H1 (cell line): ENCODE results near the gene LBX1. TPM values are rescaled to one million over a fixed set of nuclear protein-coding genes. Genes with fewer than 3 reads are reported as not detected.

Experiments used
- CTCF ChIA-PET: fragments of 300-600 bp; sonication (Branson Sonifier 250); formaldehyde crosslinking; loops from one replicate; lab custom pipeline; 2021; ENCODE audit not compliant: partially characterized antibody; lab: Charles Lee
- POLR2A ChIA-PET: fragments of 300-600 bp; sonication (Branson Sonifier 250); formaldehyde crosslinking; loops from one replicate; lab custom pipeline; 2021; ENCODE audit warnings: inconsistent platforms; ENCODE audit not compliant: partially characterized antibody; lab: Charles Lee
- DNase-seq, 2 experiments: peaks; one replicate each; pipeline versions ENCODE4 v3.0.0 to v3.0.0-alpha.2; 2010 to 2022; ENCODE audit warnings: low spot score in 2 of 2, low read depth in 1 of 2, mixed read lengths in 1 of 2
- FAIRE-seq: peaks from 2 replicates; lab custom pipeline; 2011; peaks lifted over from hg19 to GRCh38; lab: Jason Lieb, UNC
- H2AFZ ChIP-seq: 2 replicates; pipeline ENCODE4 v1.8.1; 2012; ENCODE audit warnings: low read length, inconsistent platforms
- H2AK5ac ChIP-seq: 2 replicates; pipeline ENCODE4 v1.6.1; 2013; ENCODE audit warnings: low read depth, low read length
- H2BK120ac ChIP-seq: replicated peaks from 2 replicates; pipeline ENCODE3; 2013; ENCODE audit warnings: low read depth, low read length, inconsistent platforms
- H2BK12ac ChIP-seq: 2 replicates; pipeline ENCODE4 v1.6.1; 2013; ENCODE audit warnings: low read depth, low read length
- H2BK15ac ChIP-seq: 2 replicates; pipeline ENCODE4 v1.6.1; 2013; ENCODE audit warnings: low read length
- H2BK20ac ChIP-seq: 2 replicates; pipeline ENCODE4 v1.6.1; 2013; ENCODE audit warnings: low read length
- H2BK5ac ChIP-seq: 2 replicates; pipeline ENCODE4 v1.6.1; 2013; ENCODE audit warnings: low read depth, low read length
- H3K14ac ChIP-seq: 2 replicates; pipeline ENCODE4 v1.6.1; 2013; ENCODE audit warnings: inconsistent platforms; ENCODE audit not compliant: insufficient read length
- H3K18ac ChIP-seq: 2 replicates; pipeline ENCODE4 v1.6.1; 2013; ENCODE audit warnings: low read length; ENCODE audit errors: extremely low read depth
- H3K23ac ChIP-seq: 2 replicates; pipeline ENCODE4 v1.6.1; 2013; ENCODE audit warnings: inconsistent platforms; ENCODE audit not compliant: insufficient read length
- H3K23me2 ChIP-seq: 2 replicates; pipeline ENCODE4 v1.6.1; 2013; ENCODE audit warnings: low read depth, low read length
- H3K27ac ChIP-seq: 2 replicates; pipeline ENCODE4 v1.6.1; 2011; ENCODE audit warnings: low read depth, low read length, inconsistent platforms
- H3K27me3 ChIP-seq, 4 experiments: replicated peaks in 1 of 4; 1 replicate in 1 of 4; 2 replicates in 3 of 4; pipeline versions ENCODE4 v1.6.1 to v1.8.1; 2011 to 2013; ENCODE audit warnings: low read length in 3 of 4, mild to moderate bottlenecking in 3 of 4, inconsistent platforms in 2 of 4, mixed read lengths in 2 of 4, moderate library complexity in 1 of 4; ENCODE audit not compliant: control insufficient read depth in 3 of 4, insufficient read depth in 3 of 4; ENCODE audit errors: extremely low read depth in 1 of 4
- H3K36me3 ChIP-seq, 4 experiments: 2 replicates each; pipeline versions ENCODE4 v1.6.1 to v1.8.1; 2011 to 2013; ENCODE audit warnings: mild to moderate bottlenecking in 4 of 4, low read length in 3 of 4, moderate library complexity in 2 of 4, control low read depth in 1 of 4, inconsistent platforms in 1 of 4; ENCODE audit not compliant: insufficient read depth in 4 of 4, control insufficient read depth in 2 of 4
- H3K4ac ChIP-seq: replicated peaks from 2 replicates; pipeline ENCODE3; 2013; ENCODE audit warnings: low read length, low read depth, mixed read lengths, inconsistent platforms; ENCODE audit not compliant: insufficient read length
- H3K4me1 ChIP-seq, 4 experiments: replicated peaks in 1 of 4; 1 replicate in 1 of 4; 2 replicates in 3 of 4; pipeline versions ENCODE4 v1.6.1 to v1.8.1; 2011 to 2013; ENCODE audit warnings: low read length in 3 of 4, inconsistent platforms in 2 of 4, mixed read lengths in 1 of 4; ENCODE audit not compliant: insufficient read depth in 4 of 4, control insufficient read depth in 3 of 4
- H3K4me2 ChIP-seq, 2 experiments: 2 replicates each; pipeline versions ENCODE4 v1.6.1 to v1.8.1; 2011 to 2013; ENCODE audit warnings: low read depth in 2 of 2, low read length in 2 of 2, control low read depth in 1 of 2, inconsistent platforms in 1 of 2, mild to moderate bottlenecking in 1 of 2; ENCODE audit not compliant: insufficient read depth in 1 of 2
- H3K4me3 ChIP-seq, 4 experiments: fragments of 200-600, 300-600 bp in 1 of 4; sonication (generic), shearing (Covaris generic), sonication (Bioruptor Twin) in 1 of 4; 2 replicates each; pipeline versions ENCODE4 v1.5.1 to v1.8.1; 2011 to 2016; ENCODE audit warnings: low read length in 4 of 4, low read depth in 3 of 4, control low read depth in 2 of 4, inconsistent platforms in 2 of 4, mild to moderate bottlenecking in 2 of 4, mixed read lengths in 1 of 4, moderate library complexity in 1 of 4; ENCODE audit not compliant: insufficient read depth in 2 of 4; ENCODE audit errors: extremely low read depth in 1 of 4
- H3K56ac ChIP-seq: replicated peaks from 2 replicates; pipeline ENCODE3; 2013; ENCODE audit warnings: low read depth, mild to moderate bottlenecking, mixed read lengths, low read length, inconsistent platforms; ENCODE audit not compliant: insufficient read length
- H3K79me1 ChIP-seq: 2 replicates; pipeline ENCODE4 v1.6.1; 2013; ENCODE audit warnings: low read depth, low read length, control low read depth
- H3K79me2 ChIP-seq, 2 experiments: 2 replicates each; pipeline versions ENCODE4 v1.6.1 to v1.8.1; 2012 to 2013; ENCODE audit warnings: low read length in 2 of 2, mild to moderate bottlenecking in 2 of 2, inconsistent platforms in 1 of 2; ENCODE audit not compliant: insufficient read depth in 2 of 2, control insufficient read depth in 1 of 2
- H3K9ac ChIP-seq, 4 experiments: replicated peaks in 1 of 4; 1 replicate in 1 of 4; 2 replicates in 3 of 4; pipeline versions ENCODE4 v1.6.1 to v1.8.1; 2011 to 2013; ENCODE audit warnings: low read depth in 3 of 4, low read length in 3 of 4, control low read depth in 2 of 4, mild to moderate bottlenecking in 2 of 4, moderate library complexity in 2 of 4, inconsistent platforms in 1 of 4; ENCODE audit errors: extremely low read depth in 1 of 4
- H3K9me3 ChIP-seq, 2 experiments: 2 replicates each; pipeline versions ENCODE4 v1.6.1 to v1.8.1; 2012 to 2013; ENCODE audit warnings: mild to moderate bottlenecking in 2 of 2, moderate library complexity in 2 of 2, control low read depth in 1 of 2, inconsistent platforms in 1 of 2, low read depth in 1 of 2, low read length in 1 of 2, mixed read lengths in 1 of 2; ENCODE audit not compliant: insufficient read depth in 2 of 2
- H4K20me1 ChIP-seq, 2 experiments: replicated peaks in 1 of 2; 2 replicates each; pipeline versions ENCODE3 to v1.8.1; 2011 to 2013; ENCODE audit warnings: inconsistent platforms in 2 of 2, low read length in 2 of 2, mild to moderate bottlenecking in 1 of 2; ENCODE audit not compliant: insufficient read depth in 2 of 2, control insufficient read depth in 1 of 2
- H4K5ac ChIP-seq: 2 replicates; pipeline ENCODE4 v1.6.1; 2013; ENCODE audit warnings: low read length, low read depth, mixed read lengths, inconsistent platforms; ENCODE audit not compliant: insufficient read length
- H4K8ac ChIP-seq: 2 replicates; pipeline ENCODE4 v1.8.0; 2013; ENCODE audit warnings: mild to moderate bottlenecking, moderate library complexity, low read length, inconsistent platforms; ENCODE audit not compliant: insufficient read depth; ENCODE audit errors: extremely low read depth
- H4K91ac ChIP-seq: replicated peaks from 2 replicates; pipeline ENCODE3; 2013; ENCODE audit warnings: low read length, mixed read lengths, inconsistent platforms; ENCODE audit not compliant: insufficient read length
- BRCA1 ChIP-seq: IDR thresholded peaks from 2 replicates; pipeline ENCODE4 v1.6.1; 2012; ENCODE audit warnings: low read depth, low read length, improper control_type of control experiment
- POU5F1 ChIP-seq: IDR thresholded peaks from 2 replicates; pipeline ENCODE4 v1.6.1; 2011; ENCODE audit warnings: low read depth, mild to moderate bottlenecking, low read length, moderate library complexity
- RBBP5 ChIP-seq: IDR thresholded peaks from 2 replicates; pipeline ENCODE4 v1.7.1; 2012; ENCODE audit warnings: low read depth, mild to moderate bottlenecking, inconsistent platforms, low read length, moderate library complexity, borderline replicate concordance
- RNF2 ChIP-seq: fragments of 200-900, 300-1000 bp; sonication (generic); IDR thresholded peaks from 2 replicates; pipeline ENCODE4 v1.7.1; 2016; ENCODE audit warnings: borderline replicate concordance, low read depth, mild to moderate bottlenecking, antibody characterized with exemption, low read length; ENCODE audit not compliant: poor library complexity, severe bottlenecking; ENCODE audit errors: missing control alignments
- SAP30 ChIP-seq: fragments of 300-600 bp; sonication (generic); IDR thresholded peaks from 2 replicates; pipeline ENCODE4 v1.7.1; 2012; ENCODE audit warnings: low read length, moderate library complexity, mild to moderate bottlenecking, inconsistent platforms; ENCODE audit not compliant: insufficient read depth, insufficient replicate concordance
- SIN3A ChIP-seq, 2 experiments: IDR thresholded peaks in 1 of 2; conservative IDR thresholded peaks in 1 of 2; 2 replicates each; pipeline ENCODE4 v1.6.1; 2011 to 2012; ENCODE audit warnings: low read length in 2 of 2, improper control_type of control experiment in 1 of 2, low read depth in 1 of 2, mild to moderate bottlenecking in 1 of 2
- SIX5 ChIP-seq: IDR thresholded peaks from 2 replicates; pipeline ENCODE4 v1.6.1; 2011; ENCODE audit warnings: mild to moderate bottlenecking, low read depth, low read length
- SP4 ChIP-seq: IDR thresholded peaks from 2 replicates; pipeline ENCODE4 v1.6.1; 2012; ENCODE audit warnings: low read length, inconsistent platforms
- SUZ12 ChIP-seq: fragments of 200-600 bp; sonication (generic); IDR thresholded peaks from 2 replicates; pipeline ENCODE4 v1.6.1; 2012; ENCODE audit warnings: mild to moderate bottlenecking, inconsistent platforms, low read length, moderate library complexity, mixed read lengths
- WGBS, 2 experiments: shearing (Covaris generic) in 1 of 2; methylation state at CpG; one replicate each; pipeline versions ENCODE4 v1.1.6 to v1.1.7; 2013 to 2015; ENCODE audit warnings: low lambda C conversion rate in 2 of 2, mixed read lengths in 2 of 2, inconsistent platforms in 1 of 2, low coverage in 1 of 2, missing lambda C conversion rate in 1 of 2; ENCODE audit not compliant: insufficient replicate concordance in 2 of 2, insufficient coverage in 1 of 2, insufficient read length in 1 of 2; ENCODE audit errors: extremely low coverage in 1 of 2, missing lambda C conversion rate in 1 of 2; 5-methylcytosine and 5-hydroxymethylcytosine counted together
- polyA plus RNA-seq, 7 experiments: library from polyadenylated mRNA; depleted of rRNA in 3 of 7; stranded (reverse) in 5 of 7; unstranded in 2 of 7; fragments of >200 nt in 5 of 7; fragments of 200-250 nt in 2 of 7; gene quantifications; 1 replicate in 5 of 7; 2 replicates in 1 of 7; 4 replicates in 1 of 7; pipeline versions ENCODE4 v1.2.1 to v1.2.3, GENCODE V29; 2011 to 2013; ENCODE audit warnings: missing spikeins in 2 of 7, mixed read lengths in 2 of 7
- total RNA-seq: library from RNA; stranded (reverse); fragmentation: NEBNext Ultra II Directional; extraction: Animal tissue kit (Norgen Biotek cat#: 25700); gene quantifications from 2 replicates; pipeline ENCODE4 v1.2.1, GENCODE V29; 2021

LBX1 gene
- total and polyA plus RNA-seq, 2 of the 8 experiments (the other 6 are each of a cell fraction or from before 2014, with no cell fraction given) = not detected

DNA sequence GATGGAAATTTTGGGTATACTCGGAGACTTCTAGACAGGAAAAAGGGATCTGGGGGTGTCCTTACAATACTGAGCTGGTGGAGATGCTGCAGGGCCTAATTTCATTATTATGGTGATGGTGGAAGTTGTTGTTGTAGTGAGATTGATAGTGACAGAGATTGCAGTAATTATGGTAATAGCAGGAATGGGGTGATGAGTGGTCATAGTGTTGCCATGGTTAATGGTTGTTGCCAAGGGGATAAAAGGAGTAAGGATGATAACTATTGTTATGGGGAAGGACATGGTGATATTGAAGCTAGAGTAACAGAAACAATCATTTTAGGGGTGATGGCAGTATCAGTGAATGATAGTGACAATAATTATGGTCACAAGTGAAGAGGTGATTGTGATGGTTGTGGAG is 27.1 kb upstream of the LBX1 start:
- WGBS, 2 experiments = 100% methylated on average over 1 of the region's 1 CpG; no CpG with 5 or more reads in 1 of the 2 experiments
- H3K4me2 ChIP-seq = no peak overlapping the region
- H3K9ac ChIP-seq = no peak overlapping the region
- H3K56ac ChIP-seq = no peak overlapping the region
- no peak overlapping the region for H2BK15ac ChIP-seq
- H3K18ac ChIP-seq = no peak overlapping the region
- H3K4me3 ChIP-seq = no peak overlapping the region
- CTCF ChIA-PET = interaction anchor here (0.9 to 27.0 kb wide), 7 partner anchors 9 to 216 kb away, joined by 3 to 317 read pairs (median 6); no protein-coding TSS in a partner anchor
- H3K4me1 ChIP-seq = peaks cover 2 to 7% (median 4%) of the 10 kb centered on the region in 4 experiments; a peak in 6 of 7 replicates
- no peak overlapping the region for H2BK120ac ChIP-seq
- no peak for DNase-seq
- no peak overlapping the region for H4K8ac ChIP-seq
- no peak overlapping the region for H3K4ac ChIP-seq
- H4K20me1 ChIP-seq = no peaks in the 10 kb centered on the region
- TF ChIP-seq RNF2 (no peak), RBBP5 (no peak), POU5F1 (no peak), BRCA1 (no peak), SUZ12 (no peak), SP4 (no peak), SIX5 (no peak), SAP30 (no peak), SIN3A (conservative IDR thresholded peaks at IDR 0.05 in 1 of 2, IDR thresholded peaks at IDR 0.05 in 1 of 2; ENCODE audit: low read depth in 1 of 2, low read length in 2 of 2) (no peak)
- no peak overlapping the region for H2BK20ac ChIP-seq
- no peak overlapping the region for H4K91ac ChIP-seq
- H3K79me1 ChIP-seq = no peaks in the 10 kb centered on the region
- no peak overlapping the region for H2BK5ac ChIP-seq
- H2AK5ac ChIP-seq = no peak overlapping the region
- H3K23ac ChIP-seq = no peak overlapping the region
- H2AFZ ChIP-seq = no peak overlapping the region
- no peak overlapping the region for H4K5ac ChIP-seq
- no peaks in the 10 kb centered on the region for H3K36me3 ChIP-seq
- FAIRE-seq = no peak
- no peaks in the 10 kb centered on the region; the same call in 1 of the 2 replicates for H3K23me2 ChIP-seq
- H3K79me2 ChIP-seq = no peaks in the 10 kb centered on the region
- H3K9me3 ChIP-seq = no peaks in the 10 kb centered on the region
- H2BK12ac ChIP-seq = no peak overlapping the region
- no peak overlapping the region for H3K14ac ChIP-seq
- no peak overlapping the region for H3K27ac ChIP-seq
- POLR2A ChIA-PET = no interaction called here
- peaks cover 0 to 2% (median under 1%) of the 10 kb centered on the region in 4 experiments; a peak in 3 of 7 replicates for H3K27me3 ChIP-seq
